GM12878 (cell line): ENCODE measurements around the gene C10orf90.

Experiments used
- EZH2 ChIP-seq: IDR thresholded peaks from 2 replicates; pipeline ENCODE4 v1.6.1; 2012; ENCODE audit warnings: low read depth, mild to moderate bottlenecking, control low read depth, inconsistent platforms, low read length, borderline replicate concordance; ENCODE audit not compliant: control insufficient read depth
- HDAC6 ChIP-seq: fragments of 200-600 bp; sonication (generic); IDR thresholded peaks from one replicate; pipeline ENCODE4 v1.8.0; 2017; ENCODE audit warnings: antibody characterized with exemption; ENCODE audit not compliant: unreplicated experiment
- NFXL1 ChIP-seq: fragments of 450-650 bp; IDR thresholded peaks from 2 replicates; pipeline ENCODE4 v1.6.1; 2017; ENCODE audit warnings: antibody characterized with exemption, mild to moderate bottlenecking, borderline replicate concordance
- TCF7 ChIP-seq: IDR thresholded peaks from 2 replicates; pipeline ENCODE4 v1.6.1; 2014; ENCODE audit warnings: antibody characterized with exemption, borderline replicate concordance
- TF ChIP-seq, protein P1 (sequence below), 3 experiments: IDR thresholded peaks in 2 of 3; conservative IDR thresholded peaks in 1 of 3; 2 replicates each; pipeline ENCODE4 v1.5.1; 2011; ENCODE audit warnings: low read depth in 3 of 3, low read length in 3 of 3, mild to moderate bottlenecking in 3 of 3, control low read depth in 2 of 3, moderate library complexity in 2 of 3, inconsistent platforms in 1 of 3, mixed read lengths in 1 of 3; ENCODE audit not compliant: control insufficient read depth in 2 of 3, insufficient read depth in 1 of 3; ENCODE audit errors: extremely low read depth in 1 of 3
- TF ChIP-seq, protein P2 (sequence below): IDR thresholded peaks from 2 replicates; pipeline ENCODE4 v1.6.1; 2011; ENCODE audit warnings: mild to moderate bottlenecking, low read depth, low read length, moderate library complexity; ENCODE audit not compliant: insufficient replicate concordance

DNA sequence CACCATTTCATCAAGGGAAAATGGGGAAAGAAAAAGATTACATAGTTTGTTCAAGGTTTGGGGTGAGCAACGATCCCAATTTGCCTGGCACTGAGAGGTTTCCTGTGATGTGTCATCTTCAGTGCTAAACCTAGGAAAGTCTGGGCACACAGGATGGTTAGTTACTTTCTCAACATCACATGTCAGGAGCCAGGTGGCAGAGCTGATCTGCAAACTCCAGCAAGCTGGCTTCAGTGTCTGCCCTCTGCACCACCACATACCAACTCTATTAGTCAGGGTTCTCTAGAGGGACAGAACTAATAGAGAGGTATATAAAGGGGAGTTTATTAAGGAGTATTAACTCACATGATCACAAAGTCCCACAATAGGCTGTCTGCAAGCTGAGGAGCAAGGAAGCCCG, 293.5 kb downstream of the C10orf90 start:
- TF ChIP-seq, protein P1, sequence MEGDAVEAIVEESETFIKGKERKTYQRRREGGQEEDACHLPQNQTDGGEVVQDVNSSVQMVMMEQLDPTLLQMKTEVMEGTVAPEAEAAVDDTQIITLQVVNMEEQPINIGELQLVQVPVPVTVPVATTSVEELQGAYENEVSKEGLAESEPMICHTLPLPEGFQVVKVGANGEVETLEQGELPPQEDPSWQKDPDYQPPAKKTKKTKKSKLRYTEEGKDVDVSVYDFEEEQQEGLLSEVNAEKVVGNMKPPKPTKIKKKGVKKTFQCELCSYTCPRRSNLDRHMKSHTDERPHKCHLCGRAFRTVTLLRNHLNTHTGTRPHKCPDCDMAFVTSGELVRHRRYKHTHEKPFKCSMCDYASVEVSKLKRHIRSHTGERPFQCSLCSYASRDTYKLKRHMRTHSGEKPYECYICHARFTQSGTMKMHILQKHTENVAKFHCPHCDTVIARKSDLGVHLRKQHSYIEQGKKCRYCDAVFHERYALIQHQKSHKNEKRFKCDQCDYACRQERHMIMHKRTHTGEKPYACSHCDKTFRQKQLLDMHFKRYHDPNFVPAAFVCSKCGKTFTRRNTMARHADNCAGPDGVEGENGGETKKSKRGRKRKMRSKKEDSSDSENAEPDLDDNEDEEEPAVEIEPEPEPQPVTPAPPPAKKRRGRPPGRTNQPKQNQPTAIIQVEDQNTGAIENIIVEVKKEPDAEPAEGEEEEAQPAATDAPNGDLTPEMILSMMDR (IDR thresholded peaks at IDR 0.05 in 2 of 3, conservative IDR thresholded peaks at IDR 0.05 in 1 of 3; ENCODE audit: control insufficient read depth in 2 of 3, extremely low read depth in 1 of 3, insufficient read depth in 1 of 3, low read depth in 3 of 3, low read length in 3 of 3), result no peak
- TF ChIP-seq EZH2 (no peak), NFXL1 (no peak), HDAC6 (no peak), TCF7 (no peak)
- TF ChIP-seq, protein P2, sequence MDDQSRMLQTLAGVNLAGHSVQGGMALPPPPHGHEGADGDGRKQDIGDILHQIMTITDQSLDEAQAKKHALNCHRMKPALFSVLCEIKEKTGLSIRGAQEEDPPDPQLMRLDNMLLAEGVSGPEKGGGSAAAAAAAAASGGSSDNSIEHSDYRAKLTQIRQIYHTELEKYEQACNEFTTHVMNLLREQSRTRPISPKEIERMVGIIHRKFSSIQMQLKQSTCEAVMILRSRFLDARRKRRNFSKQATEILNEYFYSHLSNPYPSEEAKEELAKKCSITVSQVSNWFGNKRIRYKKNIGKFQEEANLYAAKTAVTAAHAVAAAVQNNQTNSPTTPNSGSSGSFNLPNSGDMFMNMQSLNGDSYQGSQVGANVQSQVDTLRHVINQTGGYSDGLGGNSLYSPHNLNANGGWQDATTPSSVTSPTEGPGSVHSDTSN, result no peak
